NCI-H2171 treated with DMSO at 0.1 percent for 48 hours (cell line): ENCODE data around the gene SLC6A13.
"Not testable (repeated sequence)": the region's sequence is repeated elsewhere in the genome, so short reads cannot be mapped to it uniquely, and the experiment has no call there.

Source experiments
- DNase-seq: peaks from one replicate; lab custom pipeline; 2025; lab: John Stamatoyannopoulos, UW

The SLC6A13 gene

DNA sequence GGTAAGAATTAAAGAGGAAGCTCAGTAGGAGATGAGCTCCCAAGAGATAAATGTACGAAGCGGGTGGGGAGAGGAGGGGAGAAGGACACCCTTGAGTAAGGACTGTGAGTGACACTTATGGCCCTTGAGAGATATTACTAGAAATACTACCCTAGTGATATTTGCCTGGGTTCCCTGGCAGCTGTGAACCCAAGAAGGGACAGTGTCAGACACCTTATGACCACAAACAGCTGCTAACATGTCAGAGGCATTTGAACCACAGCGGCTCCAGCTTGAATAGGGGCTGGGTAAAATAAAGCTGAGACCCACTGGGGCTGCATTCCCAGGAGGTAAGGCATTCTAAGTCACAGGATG, 29.0 kb downstream of the SLC6A13 start:
- DNase-seq, result no peak

DNA sequence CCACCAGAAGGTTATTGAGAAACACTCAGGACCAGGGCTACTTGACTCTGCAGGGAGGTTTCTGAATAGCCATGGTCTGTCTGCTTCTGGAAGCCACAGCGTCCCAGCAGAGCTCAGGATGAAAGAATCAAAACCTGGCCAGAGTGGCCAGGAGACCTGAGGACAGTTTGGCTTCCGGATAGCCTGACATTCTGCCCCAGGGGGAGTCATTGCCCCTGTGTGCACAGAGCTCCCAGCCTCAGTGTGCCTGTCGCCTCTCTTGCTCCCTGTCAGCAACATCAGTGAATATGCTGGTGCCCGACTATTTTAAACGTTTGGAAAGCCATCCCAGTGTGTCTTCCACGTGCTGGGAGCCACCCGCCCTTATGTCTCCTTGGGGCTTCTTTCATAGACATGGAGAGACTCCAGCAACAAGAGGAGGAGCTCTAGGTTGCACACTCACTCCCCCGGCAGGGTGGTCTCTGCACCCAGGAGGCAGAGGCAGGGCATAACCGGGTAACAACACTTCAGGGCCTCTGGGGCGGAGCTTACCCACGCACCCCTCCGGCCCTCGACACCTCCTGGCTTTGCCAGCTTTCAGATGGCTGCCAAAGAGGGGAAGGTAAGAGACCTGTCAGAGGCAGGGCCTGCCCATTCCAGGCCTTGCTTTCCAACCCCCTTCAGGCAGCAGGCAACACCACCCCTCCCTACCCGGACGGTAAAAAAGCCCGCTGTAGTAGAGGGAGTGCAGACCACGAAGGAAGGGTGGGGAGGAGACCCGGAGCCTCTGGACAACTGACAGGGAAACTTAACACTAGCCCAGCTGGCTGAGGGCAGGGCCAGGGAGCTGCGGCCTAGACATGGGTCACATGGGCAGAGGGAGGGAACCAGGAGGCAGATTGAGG, 29.7 kb downstream of the SLC6A13 start:
- DNase-seq, result peak; percentile 92

DNA sequence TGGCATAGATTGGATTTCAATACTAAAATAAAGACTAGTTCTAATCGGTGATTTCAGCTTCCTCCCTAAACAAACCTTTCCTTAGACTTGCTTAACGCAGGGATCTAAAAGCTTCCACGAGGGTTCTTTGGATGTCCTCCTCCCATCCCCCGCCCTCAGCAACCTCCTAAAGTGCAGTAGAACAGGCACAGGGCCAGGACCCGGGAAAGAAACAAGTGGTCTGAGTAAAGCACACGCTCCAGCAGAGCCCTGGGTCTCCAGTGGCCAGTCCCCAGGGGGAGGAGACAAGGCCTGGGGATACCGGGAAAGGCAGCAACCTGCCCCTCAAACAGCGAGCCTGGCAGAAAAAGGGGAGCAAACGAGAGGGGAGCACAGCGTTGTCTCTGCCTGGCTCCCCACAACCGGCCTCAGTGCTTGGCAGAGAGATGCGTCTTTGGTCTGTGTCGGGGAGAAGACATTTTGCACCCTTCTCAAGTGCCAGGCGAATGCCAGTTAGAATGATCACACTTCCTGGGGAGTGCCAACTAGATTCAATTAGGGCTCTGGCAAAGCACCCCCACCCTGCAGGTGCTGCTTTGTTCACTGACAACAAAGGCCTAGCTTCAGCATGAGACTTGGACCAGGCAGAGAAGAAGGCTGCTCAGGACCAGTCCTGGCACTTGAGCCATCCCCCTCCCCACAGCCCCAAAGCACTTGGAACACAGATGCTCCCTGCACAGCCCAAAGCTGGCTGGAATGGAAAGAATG, 31.5 kb downstream of the SLC6A13 start:
- no peak for DNase-seq

- no peak for DNase-seq
Observed at GRCh38 chr12:229441-230191, 33.0 kb downstream of the SLC6A13 start.

DNA sequence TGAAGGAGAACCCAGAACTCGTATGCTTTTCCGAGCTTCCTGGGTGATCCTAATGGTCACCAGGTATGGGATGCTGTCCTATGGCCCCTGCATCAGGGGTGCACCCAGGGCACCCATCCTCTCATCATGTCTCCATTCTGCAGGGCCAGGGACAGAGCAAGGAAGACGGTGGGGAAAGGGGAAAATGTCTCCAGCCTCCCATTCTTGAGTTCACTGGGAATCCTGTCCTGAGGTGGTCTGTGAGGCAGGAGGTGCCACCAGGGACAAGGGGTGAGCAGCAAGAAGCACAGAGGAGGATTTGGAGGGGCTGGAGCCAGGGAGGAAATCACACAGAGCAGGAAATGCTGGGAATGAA, 33.8 kb downstream of the SLC6A13 start:
- DNase-seq, result no peak

DNA sequence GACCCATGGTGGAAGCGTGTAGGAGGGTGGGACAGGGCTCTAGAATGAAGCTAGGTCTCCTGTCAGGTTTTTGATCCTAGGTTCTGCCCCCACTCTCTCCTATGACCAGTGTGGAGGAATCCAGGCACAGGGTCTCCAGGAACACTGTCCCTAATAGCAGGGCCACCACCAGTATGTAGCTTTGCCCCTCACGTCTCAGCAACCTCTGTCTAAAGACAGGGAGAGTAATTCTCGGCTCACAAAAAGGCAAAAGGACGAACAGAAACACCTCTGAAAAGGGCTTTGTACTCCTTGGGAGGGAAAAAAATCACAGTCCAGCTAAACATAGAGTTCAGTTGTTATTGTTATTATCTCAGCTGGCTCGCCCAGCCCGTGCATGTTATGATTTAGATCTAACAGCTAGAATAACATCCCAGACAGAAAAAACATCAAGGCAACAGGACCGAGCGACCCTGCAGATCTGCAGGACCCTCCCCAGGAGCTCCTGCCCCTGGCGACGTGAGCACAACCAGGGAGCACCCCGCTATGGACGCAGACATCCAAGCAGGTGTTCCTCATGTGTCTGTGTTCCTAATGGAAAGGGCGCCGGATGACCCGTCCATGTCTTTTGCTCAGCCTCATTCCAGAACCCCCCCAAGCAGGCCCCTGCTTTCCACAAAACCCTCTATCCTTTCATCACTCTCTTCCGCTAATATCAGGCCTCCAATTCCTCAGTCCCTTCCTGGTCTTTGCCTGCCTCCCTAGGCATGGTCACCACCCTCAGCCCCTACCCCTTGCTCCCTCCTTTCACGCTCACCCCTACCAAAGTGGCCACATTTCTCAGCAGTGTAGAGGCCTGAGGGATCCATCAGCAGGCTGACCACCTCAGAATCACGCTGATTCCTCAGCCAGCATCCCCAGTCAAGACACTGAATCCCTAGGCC, 34.5 kb downstream of the SLC6A13 start:
- no peak for DNase-seq

- DNase-seq, result no peak
Observed at GRCh38 chr12:227286-227915, 35.2 kb downstream of the SLC6A13 start.

GRCh38 chr12:226401-226800, 36.2 kb downstream of the SLC6A13 start:
- DNase-seq, result no peak

GRCh38 chr12:225012-225411, 37.6 kb downstream of the SLC6A13 start:
- no peak for DNase-seq

- no peak for DNase-seq
Observed at GRCh38 chr12:224330-224729, 38.3 kb downstream of the SLC6A13 start.

- DNase-seq, result no peak
Observed at GRCh38 chr12:223841-224240, 38.8 kb downstream of the SLC6A13 start.

DNA sequence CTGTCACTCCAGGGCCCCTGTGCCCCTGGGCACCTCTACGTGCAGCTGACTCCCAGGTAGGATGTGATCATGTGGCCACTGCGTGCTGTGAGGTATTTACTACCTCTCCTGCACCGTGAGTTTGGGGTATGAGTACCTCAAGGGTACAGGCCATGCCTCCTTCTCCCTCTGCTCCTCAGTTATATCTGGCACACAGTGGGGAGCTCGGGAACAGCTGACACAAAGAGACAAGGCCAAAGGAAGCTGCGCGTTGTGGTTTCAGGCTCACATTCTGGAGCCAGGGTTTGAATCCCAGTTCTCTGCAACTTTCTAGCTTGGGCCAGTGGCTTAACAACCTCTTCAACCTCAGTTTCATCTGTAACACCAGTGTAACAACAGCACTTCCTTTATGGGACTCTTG, 40.9 kb downstream of the SLC6A13 start:
- no peak for DNase-seq

- DNase-seq, result no peak
Observed at GRCh38 chr12:220946-221550, 41.6 kb downstream of the SLC6A13 start.

GRCh38 chr12:220491-220890, 42.1 kb downstream of the SLC6A13 start:
- no peak for DNase-seq

GRCh38 chr12:219891-220352, 42.7 kb downstream of the SLC6A13 start:
- DNase-seq, result peak; percentile 59

DNA sequence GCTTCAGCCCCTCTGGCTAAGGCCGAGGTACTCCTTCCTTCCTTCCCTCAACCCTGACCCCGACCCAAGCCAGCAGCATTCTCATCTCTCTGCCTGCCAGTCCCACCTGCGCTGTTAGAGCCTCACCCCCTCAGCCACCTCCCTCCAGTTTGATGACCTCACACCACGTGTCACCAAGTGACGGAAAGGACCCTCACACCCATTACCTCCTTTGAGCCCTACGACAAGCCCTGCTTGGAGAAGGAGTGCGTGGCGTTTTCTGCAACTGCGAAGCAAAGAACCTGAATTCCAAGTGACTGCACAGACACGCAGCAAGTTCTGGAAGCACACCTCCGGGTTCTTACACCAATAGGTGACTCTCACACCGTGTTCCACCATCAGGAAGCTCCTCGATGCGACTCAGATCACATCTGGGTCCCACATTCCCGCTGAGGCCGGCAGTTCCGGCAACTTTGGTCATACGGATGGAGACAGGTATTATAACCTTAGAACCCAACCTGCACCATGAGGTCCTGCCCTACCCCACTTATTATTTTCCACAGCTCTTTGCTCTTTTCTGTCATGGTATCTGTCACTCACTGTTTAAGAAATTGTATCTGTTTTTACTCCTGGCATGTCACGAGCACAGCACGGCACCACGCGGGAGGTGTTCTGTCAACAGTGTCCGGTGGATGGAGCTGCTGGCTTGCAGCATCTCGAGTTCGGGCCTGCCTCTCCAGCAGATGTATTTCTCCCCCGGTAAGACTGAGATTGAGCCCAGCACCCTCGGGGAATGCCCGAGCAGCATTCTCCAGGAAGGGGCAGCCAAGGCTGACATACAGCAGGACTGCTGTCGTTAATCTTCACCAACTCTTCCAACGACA, 43.7 kb downstream of the SLC6A13 start:
- DNase-seq, result no peak

- no peak for DNase-seq
Observed at GRCh38 chr12:218221-218620, 44.4 kb downstream of the SLC6A13 start.

GRCh38 chr12:217029-217428, 45.6 kb downstream of the SLC6A13 start:
- not testable (repeated sequence) for DNase-seq

DNA sequence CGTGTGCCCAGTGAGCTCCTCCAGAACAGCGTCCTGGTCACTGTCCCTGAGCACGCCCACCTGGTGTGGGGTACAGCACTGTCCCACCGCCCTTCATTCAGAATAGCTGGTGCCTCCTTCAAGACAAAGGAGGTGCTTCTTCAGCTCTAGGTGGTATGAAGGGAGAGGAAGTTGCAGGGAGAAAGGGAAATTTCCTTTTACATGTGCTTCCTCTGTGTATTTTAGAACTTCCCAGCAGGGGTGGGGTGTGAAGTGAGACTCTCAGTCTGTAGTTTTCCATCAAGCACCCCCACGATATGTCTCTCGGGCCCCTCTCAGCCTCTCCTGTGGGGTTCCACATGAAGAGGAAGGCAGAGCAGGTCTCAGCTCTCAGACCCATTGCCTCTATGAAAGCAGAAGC, 47.5 kb downstream of the SLC6A13 start:
- no peak for DNase-seq
